K562 (cell line): ENCODE measurements around the gene ROMO1. TPM values are rescaled to one million over a fixed set of nuclear protein-coding genes. Genes with fewer than 3 reads are reported as not detected.

Experiments used
- ETV1 ChIP-seq: fragments of 450-650 bp; conservative IDR thresholded peaks from 2 replicates; pipeline ENCODE4 v1.6.1; 2016; ENCODE audit warnings: missing genetic modification characterization, control low read depth, low read depth, missing compliant biosample characterization
- NR2F6 ChIP-seq: fragments of 450-650 bp; formaldehyde crosslinking; IDR thresholded peaks from 2 replicates; pipeline ENCODE4 v1.4.0; 2020; ENCODE audit warnings: mild to moderate bottlenecking
- NUFIP1 ChIP-seq: fragments of 450-650 bp; IDR thresholded peaks from 2 replicates; pipeline ENCODE4 v1.6.1; 2018; ENCODE audit not compliant: partially characterized antibody
- PRPF4 ChIP-seq: fragments of 200-400 bp; formaldehyde crosslinking; IDR thresholded peaks from one replicate; pipeline ENCODE4 v1.6.1; 2017; ENCODE audit warnings: low read length, low read depth, mild to moderate bottlenecking; ENCODE audit not compliant: insufficient read depth, poor library complexity, severe bottlenecking
- PTBP1 ChIP-seq: fragments of 200-400 bp; formaldehyde crosslinking; IDR thresholded peaks from 2 replicates; pipeline ENCODE4 v1.6.1; 2017; ENCODE audit warnings: low read depth, low read length
- SIRT6 ChIP-seq: IDR thresholded peaks from one replicate; pipeline ENCODE4 v1.6.1; 2012; ENCODE audit warnings: low read depth, mild to moderate bottlenecking, control low read depth, inconsistent platforms, low read length, moderate library complexity
- SREBF1 ChIP-seq: fragments of 150-350 bp; IDR thresholded peaks from 2 replicates; pipeline ENCODE4 v1.6.1; 2014; ENCODE audit warnings: antibody characterized with exemption, low read depth, low read length, borderline replicate concordance
- TAL1 ChIP-seq: fragments of 450-650 bp; IDR thresholded peaks from 2 replicates; pipeline ENCODE4 v1.6.1; 2016; ENCODE audit warnings: mild to moderate bottlenecking
- TRIM28 ChIP-seq: fragments of 450-650 bp; IDR thresholded peaks from 2 replicates; pipeline ENCODE4 v1.6.1; 2017
- ZNF277 ChIP-seq: fragments of 250-450 bp; sonication (Bioruptor Pico); IDR thresholded peaks from 2 replicates; pipeline ENCODE4 v1.8.0; 2022; ENCODE audit warnings: inconsistent platforms, mild to moderate bottlenecking, moderate library complexity, borderline replicate concordance
- ZNF384 ChIP-seq: IDR thresholded peaks from 2 replicates; pipeline ENCODE4 v1.6.1; 2012; ENCODE audit warnings: low read depth, low read length, improper control_type of control experiment
- ZNF780A ChIP-seq: fragments of 250-450 bp; sonication (Bioruptor Pico); IDR thresholded peaks from 2 replicates; pipeline ENCODE4 v1.5.0; 2021; ENCODE audit warnings: mild to moderate bottlenecking
- polyA plus RNA-seq, 8 experiments: library from polyadenylated mRNA; depleted of rRNA in 4 of 8; stranded (reverse) in 5 of 8; unstranded in 3 of 8; fragments of >200 nt; fragmentation: Nextera tagmentation in 2 of 8; fragmentation: Illumina TruSeq in 1 of 8; extraction: Ambion mirVana in 2 of 8; extraction: Trizol in 1 of 8; gene quantifications; 2 replicates each; pipeline versions ENCODE4 v1.2.1 to v1.2.3, GENCODE V29; 2011 to 2014; ENCODE audit warnings: inconsistent platforms in 1 of 8, missing spikeins in 1 of 8
- total RNA-seq, 7 experiments: library from RNA; depleted of rRNA in 6 of 7; stranded (reverse); fragments of >200 nt in 6 of 7; fragmentation: Illumina TruSeq in 2 of 7; extraction: Trizol in 2 of 7; gene quantifications; 2 replicates each; pipeline versions ENCODE4 v1.2.1 to v1.2.3, GENCODE V29; 2011 to 2021; ENCODE audit warnings: low replicate concordance in 1 of 7

ROMO1 gene
- total and polyA plus RNA-seq, 9 of the 15 experiments (the other 6 are each of a cell fraction or from before 2014, with no cell fraction given), result 31.8 to 741 (median 226) TPM

- no peak for TF ChIP-seq PRPF4
- TF ChIP-seq NR2F6 (CRISPR knock-in tag), result no peak
- no peak for TF ChIP-seq ZNF277 (CRISPR knock-in tag)
- no peak for TF ChIP-seq PTBP1
- no peak for TF ChIP-seq ZNF780A (CRISPR knock-in tag)
- no peak for TF ChIP-seq ZNF384
- no peak for TF ChIP-seq SIRT6
- TF ChIP-seq TAL1, result no peak
- no peak for TF ChIP-seq NUFIP1
- no peak for TF ChIP-seq TRIM28
- TF ChIP-seq ETV1 (tag), result no peak
- no peak for TF ChIP-seq SREBF1
These were observed 35.2 kb downstream of the ROMO1 start (continued) for GRCh38 chr20:35734374-35734773.
